HCT116 (cell line): ENCODE measurements around the gene YTHDF1. TPM values are rescaled to one million over a fixed set of nuclear protein-coding genes. Genes with fewer than 3 reads are reported as not detected.

Experiments
- ATAC-seq: fragments of 200-7000 bp; cut with Tn5 transposase; 2 replicates; pipeline ENCODE4 v1.9.1; 2020; ENCODE audit warnings: mild to moderate bottlenecking, moderate library complexity
- BruUV-seq: library from RNA; stranded (reverse); fragments of 400-500 nt; replicated peaks from 2 replicates; lab custom pipeline; 2021; lab: Mats Ljungman, UMichigan
- CTCF ChIA-PET: fragments of 300-600 bp; sonication (Branson Sonifier 250); formaldehyde crosslinking; loops from one replicate; lab custom pipeline; 2021; ENCODE audit warnings: antibody characterized with exemption; lab: Charles Lee
- POLR2A ChIA-PET: fragments of 300-600, 350-600 bp; sonication (Branson Sonifier 250); formaldehyde crosslinking; loops from one replicate; lab custom pipeline; 2021; ENCODE audit warnings: antibody characterized with exemption; lab: Charles Lee
- RAD21 ChIA-PET, 2 experiments: fragments of 300-600 bp; sonication (Branson Sonifier 250); formaldehyde crosslinking; loops; one replicate each; lab custom pipeline; 2023; ENCODE audit warnings: low total read pairs in 2 of 2; ENCODE audit not compliant: uncharacterized antibody in 2 of 2, unreplicated experiment in 2 of 2, low non-redundant PET in 1 of 2; lab: Charles Lee
- DNase-seq: peaks from one replicate; pipeline ENCODE4 v3.0.0-alpha.2; 2010; ENCODE audit warnings: low read depth, low spot score
- H2AFZ ChIP-seq: fragments of 200-600 bp; shearing (Covaris generic), sonication (generic); 2 replicates; pipeline ENCODE4 v1.6.1; 2017; ENCODE audit warnings: low read depth, mixed run types, mixed read lengths, antibody characterized with exemption, low read length; ENCODE audit not compliant: poor library complexity, severe bottlenecking
- H3K27ac ChIP-seq: 2 replicates; pipeline ENCODE4 v1.5.1; 2012; ENCODE audit warnings: low read depth, low read length
- H3K27me3 ChIP-seq: fragments of 200-600 bp; sonication (generic); 2 replicates; pipeline ENCODE4 v1.6.1; 2016; ENCODE audit warnings: mixed run types, low read length, mixed read lengths; ENCODE audit not compliant: insufficient read depth
- H3K36me3 ChIP-seq, 2 experiments: fragments of 200-500 bp in 1 of 2; fragments of 200-600 bp in 1 of 2; sonication (Bioruptor generic) in 1 of 2; sonication (generic) in 1 of 2; 2 replicates each; pipeline versions ENCODE4 v1.5.1 to v1.6.1; 2014 to 2016; ENCODE audit warnings: low read length in 2 of 2, inconsistent platforms in 1 of 2, mixed read lengths in 1 of 2, mixed run types in 1 of 2; ENCODE audit not compliant: insufficient read depth in 2 of 2, control insufficient read depth in 1 of 2
- H3K4me1 ChIP-seq, 2 experiments: fragments of 200-600 bp in 1 of 2; sonication (generic) in 1 of 2; 2 replicates each; pipeline versions ENCODE4 v1.5.1 to v1.6.1; 2012 to 2017; ENCODE audit warnings: low read length in 2 of 2, inconsistent platforms in 1 of 2, mild to moderate bottlenecking in 1 of 2, mixed read lengths in 1 of 2, mixed run types in 1 of 2, moderate library complexity in 1 of 2; ENCODE audit not compliant: insufficient read depth in 2 of 2, control insufficient read depth in 1 of 2
- H3K4me2 ChIP-seq: fragments of 200-600 bp; sonication (generic); 2 replicates; pipeline ENCODE4 v1.6.1; 2017; ENCODE audit warnings: mixed run types, low read length, mixed read lengths
- H3K4me3 ChIP-seq, 2 experiments: fragments of 200-600 bp in 1 of 2; sonication (generic) in 1 of 2; replicated peaks in 1 of 2; 2 replicates each; pipeline ENCODE4 v1.5.1; 2011 to 2016; ENCODE audit warnings: low read length in 2 of 2, control low read depth in 1 of 2, low read depth in 1 of 2, mild to moderate bottlenecking in 1 of 2, mixed read lengths in 1 of 2, mixed run types in 1 of 2
- H3K79me2 ChIP-seq: fragments of 200-600 bp; sonication (generic); 2 replicates; pipeline ENCODE4 v1.6.1; 2017; ENCODE audit warnings: mild to moderate bottlenecking, mixed run types, low read length, moderate library complexity, mixed read lengths; ENCODE audit not compliant: insufficient read depth
- H3K9ac ChIP-seq: fragments of 200-600 bp; sonication (generic); 2 replicates; pipeline ENCODE4 v1.6.1; 2016; ENCODE audit warnings: low read length, mixed read lengths
- H3K9me2 ChIP-seq: fragments of 200-600 bp; sonication (generic), shearing (Covaris generic); 2 replicates; pipeline ENCODE4 v1.6.1; 2017; ENCODE audit warnings: mixed run types, mild to moderate bottlenecking, moderate library complexity; ENCODE audit not compliant: insufficient read depth
- H3K9me3 ChIP-seq, 2 experiments: fragments of 200-500 bp in 1 of 2; fragments of 200-600 bp in 1 of 2; sonication (Bioruptor generic) in 1 of 2; sonication (generic) in 1 of 2; 2 replicates each; pipeline ENCODE4 v1.6.1; 2014 to 2017; ENCODE audit warnings: low read length in 2 of 2, mixed read lengths in 2 of 2, inconsistent platforms in 1 of 2, low read depth in 1 of 2, mild to moderate bottlenecking in 1 of 2, mixed run types in 1 of 2, moderate library complexity in 1 of 2; ENCODE audit not compliant: control insufficient read depth in 1 of 2, insufficient read depth in 1 of 2
- H4K20me1 ChIP-seq: fragments of 200-600 bp; sonication (generic), shearing (Covaris generic); 2 replicates; pipeline ENCODE4 v1.6.1; 2017; ENCODE audit warnings: mixed run types, mild to moderate bottlenecking, moderate library complexity; ENCODE audit not compliant: insufficient read depth
- CBX3 ChIP-seq: IDR thresholded peaks from 2 replicates; pipeline ENCODE4 v1.6.1; 2012; ENCODE audit warnings: low read depth
- CTCF ChIP-seq, 3 experiments: fragments of 200-600 bp in 1 of 3; sonication (generic) in 1 of 3; IDR thresholded peaks in 2 of 3; conservative IDR thresholded peaks in 1 of 3; 2 replicates each; pipeline ENCODE4 v1.5.1; 2012 to 2017; ENCODE audit warnings: low read depth in 2 of 3, low read length in 2 of 3, antibody characterized with exemption in 1 of 3, borderline replicate concordance in 1 of 3, control low read depth in 1 of 3, mild to moderate bottlenecking in 1 of 3, mixed read lengths in 1 of 3, mixed run types in 1 of 3, moderate library complexity in 1 of 3; ENCODE audit not compliant: insufficient read depth in 1 of 3
- EZH2 ChIP-seq: fragments of 200-600 bp; sonication (generic); IDR thresholded peaks from 2 replicates; pipeline ENCODE4 v1.6.1; 2017; ENCODE audit warnings: antibody characterized with exemption, mixed run types
- EZH2phosphoT487 ChIP-seq: fragments of 200-600 bp; IDR thresholded peaks from 2 replicates; pipeline ENCODE4 v1.6.1; 2018; ENCODE audit warnings: antibody characterized with exemption, borderline replicate concordance
- MAX ChIP-seq: IDR thresholded peaks from 2 replicates; pipeline ENCODE4 v1.6.1; 2012
- POLR2AphosphoS5 ChIP-seq: IDR thresholded peaks from 2 replicates; pipeline ENCODE4 v1.6.1; 2011; ENCODE audit warnings: mild to moderate bottlenecking, low read depth, low read length, moderate library complexity
- RAD21 ChIP-seq: IDR thresholded peaks from 2 replicates; pipeline ENCODE4 v1.6.1; 2012; ENCODE audit warnings: low read depth, mild to moderate bottlenecking
- YY1 ChIP-seq: IDR thresholded peaks from 2 replicates; pipeline ENCODE4 v1.6.1; 2011; ENCODE audit warnings: low read length, low read depth, moderate library complexity, mild to moderate bottlenecking; ENCODE audit not compliant: insufficient replicate concordance; ENCODE audit errors: extremely low read depth
- ZFX ChIP-seq: fragments of 450-650 bp; IDR thresholded peaks from 2 replicates; pipeline ENCODE4 v1.6.1; 2017
- intact Hi-C: fragments of 100-400 bp; cut with micrococcal nuclease; formaldehyde crosslinking; loops from 2 replicates; pipeline ENCODE4 v1.10.0; 2022
- total RNA-seq: library from RNA; stranded (reverse); gene quantifications from one replicate; pipeline ENCODE4 v1.2.1, GENCODE V29; 2021; ENCODE audit not compliant: unreplicated experiment

Gene YTHDF1
- total RNA-seq, 1 experiment from 2014 or later, result 42.8 TPM

GRCh38 chr20:63216849-63217471 lies 1.0 kb upstream of the YTHDF1 start:
- BruUV-seq, result no TSS peak
- no peak for TF ChIP-seq MAX
- TF ChIP-seq, all 23 proteins: peak for 0
- Histone ChIP-seq H4K20me1 (peaks cover 3% of the 10 kb centered on the region; the same call in 1 of the 2 replicates), H3K27ac (peak overlapping the region; percentile 87), H3K36me3 (peaks cover 19 to 27% of the 10 kb centered on the region in 2 experiments; a peak in 3 of 4 replicates), H3K9me3 (no peaks in the 10 kb centered on the region), H3K4me1 (peaks cover 14 to 21% of the 10 kb centered on the region in 2 experiments), H3K4me2 (peak overlapping the region; percentile 82), H3K9ac (peak overlapping the region; percentile 98), H3K9me2 (no peaks in the 10 kb centered on the region), H3K79me2 (peaks cover 38% of the 10 kb centered on the region), H2AFZ (no peak overlapping the region), H3K4me3 (peak overlapping the region; percentile 55 to 90), H3K27me3 (no peaks in the 10 kb centered on the region)
- ChIA-PET POLR2A (interaction anchor here (0.6 kb wide), 1 partner anchor 9 kb away, joined by 3 read pairs; no protein-coding TSS in a partner anchor), CTCF (no interaction called here), RAD21 (no interaction called here)
- DNase-seq (no peak), ATAC-seq (peak; percentile 31)
- intact Hi-C loops, result no loop called here

GRCh38 chr20:63215101-63216040 lies 560 bp downstream of the YTHDF1 start:
- POLR2A ChIA-PET, result interaction anchor here (1.0 to 1.3 kb wide), 2 partner anchors 8 to 24 kb away, joined by 3 read pairs; no protein-coding TSS in a partner anchor
- Histone ChIP-seq H3K9ac (peak overlapping the region; percentile 98), H3K36me3 (peaks cover 27 to 39% of the 10 kb centered on the region in 2 experiments; a peak in 3 of 4 replicates), H2AFZ (no peak overlapping the region), H3K79me2 (peaks cover 54% of the 10 kb centered on the region), H3K4me3 (peak overlapping the region; percentile 90 to 95), H3K4me2 (peak overlapping the region; percentile 77), H3K27ac (peak overlapping the region; percentile 87), H3K4me1 (peaks cover 14 to 21% of the 10 kb centered on the region in 2 experiments), H3K9me2 (no peaks in the 10 kb centered on the region)
- ATAC-seq, result peak; percentile 35
- intact Hi-C loops, result loop anchor here (1.0 kb wide), 2 partner anchors 32 to 159 kb away; no protein-coding TSS in a partner anchor
- DNase-seq, result no peak
- RAD21 ChIA-PET, result interaction anchor here in 1 of 2 experiments (0.6 to 1.0 kb wide), 2 partner anchors 8 to 659 kb away, joined by 3 read pairs; no protein-coding TSS in a partner anchor
- BruUV-seq, result TSS peak; percentile 61
- peak; percentile 49 to 70 (median 64); a peak in 5 of 6 replicates for TF ChIP-seq CTCF (IDR thresholded peaks at IDR 0.05 in 2 of 3, conservative IDR thresholded peaks at IDR 0.05 in 1 of 3; ENCODE audit: borderline replicate concordance in 1 of 3, insufficient read depth in 1 of 3, low read depth in 2 of 3, low read length in 2 of 3)
- TF ChIP-seq YY1, result peak; percentile 35
- no peak for TF ChIP-seq POLR2AphosphoS5
- peak; percentile 70 for TF ChIP-seq RAD21
- peak; percentile 31; the same call in 1 of the 2 replicates for TF ChIP-seq MAX
- TF ChIP-seq ZFX, result peak; percentile 92
- TF ChIP-seq EZH2phosphoT487, result no peak
- TF ChIP-seq EZH2, result no peak
- no peak for TF ChIP-seq CBX3
- TF ChIP-seq, all 23 proteins: peak for 5
- H3K27me3 ChIP-seq, result no peaks in the 10 kb centered on the region
- CTCF ChIA-PET, result interaction anchor here (0.8 to 1.9 kb wide), 8 partner anchors 8 to 243 kb away, joined by 3 to 10 read pairs (median 4); no protein-coding TSS in a partner anchor
- no peaks in the 10 kb centered on the region for H3K9me3 ChIP-seq
- peaks cover 3% of the 10 kb centered on the region; the same call in 1 of the 2 replicates for H4K20me1 ChIP-seq
